Liver (tissue), 9 donors: Measurements from ENCODE around the gene PDE9A. TPM values are rescaled to one million over a fixed set of nuclear protein-coding genes. Genes with fewer than 3 reads are reported as not detected.

Experiments used
- DNase-seq: peaks from one replicate; pipeline ENCODE4 v3.0.0-alpha.2; 2017; ENCODE audit warnings: low spot score
- H3K27ac ChIP-seq, 2 donors: one replicate each; pipeline ENCODE4 v1.7.0; 2013; ENCODE audit warnings: inconsistent platforms in 2 of 2, low read length in 2 of 2, control low read depth in 1 of 2, low read depth in 1 of 2, mild to moderate bottlenecking in 1 of 2
- H3K27me3 ChIP-seq, 4 donors: one replicate each; pipeline versions ENCODE4 v1.6.1 to v1.7.0; 2013; ENCODE audit warnings: low read length in 3 of 4, inconsistent platforms in 1 of 4, mild to moderate bottlenecking in 1 of 4, moderate library complexity in 1 of 4; ENCODE audit not compliant: control insufficient read depth in 4 of 4, insufficient read depth in 4 of 4
- H3K36me3 ChIP-seq, 4 donors: one replicate each; pipeline versions ENCODE4 v1.6.1 to v1.7.0; 2013; ENCODE audit warnings: low read length in 3 of 4, mild to moderate bottlenecking in 3 of 4, low read depth in 1 of 4, moderate library complexity in 1 of 4; ENCODE audit not compliant: control insufficient read depth in 4 of 4, insufficient read depth in 3 of 4
- H3K4me1 ChIP-seq, 4 donors: one replicate each; pipeline versions ENCODE4 v1.6.1 to v1.7.0; 2013; ENCODE audit warnings: low read length in 3 of 4, mild to moderate bottlenecking in 3 of 4, moderate library complexity in 1 of 4; ENCODE audit not compliant: control insufficient read depth in 4 of 4, insufficient read depth in 4 of 4
- H3K4me3 ChIP-seq, 3 donors: one replicate each; pipeline versions ENCODE4 v1.6.1 to v1.7.0; 2013; ENCODE audit warnings: low read length in 3 of 3, control low read depth in 1 of 3, low read depth in 1 of 3, mild to moderate bottlenecking in 1 of 3
- H3K9ac ChIP-seq, 2 donors: one replicate each; pipeline ENCODE4 v1.7.0; 2013; ENCODE audit warnings: low read length in 2 of 2, mild to moderate bottlenecking in 2 of 2, moderate library complexity in 2 of 2, control low read depth in 1 of 2, low read depth in 1 of 2
- H3K9me3 ChIP-seq, 4 donors: one replicate each; pipeline versions ENCODE4 v1.6.1 to v1.7.0; 2013; ENCODE audit warnings: low read length in 3 of 4; ENCODE audit not compliant: control insufficient read depth in 4 of 4
- ATF3 ChIP-seq: IDR thresholded peaks from 2 replicates; pipeline ENCODE4 v1.6.1; 2016; ENCODE audit warnings: antibody characterized with exemption
- CTCF ChIP-seq: fragments of 150-350 bp; IDR thresholded peaks from 2 replicates; pipeline ENCODE4 v1.5.1; 2017; ENCODE audit warnings: improper control_type of control experiment, low read depth, low read length; ENCODE audit not compliant: missing input control
- EGR1 ChIP-seq, 2 donors: IDR thresholded peaks; 2 replicates each; pipeline ENCODE4 v1.6.1; 2016 to 2018; ENCODE audit warnings: antibody characterized with exemption in 2 of 2, low read depth in 2 of 2
- FOXA1 ChIP-seq: IDR thresholded peaks from 2 replicates; pipeline ENCODE4 v1.6.1; 2016; ENCODE audit warnings: antibody characterized with exemption
- FOXA2 ChIP-seq: IDR thresholded peaks from 2 replicates; pipeline ENCODE4 v1.6.1; 2016; ENCODE audit warnings: antibody characterized with exemption
- GABPA ChIP-seq, 2 donors: IDR thresholded peaks in 1 of 2; conservative IDR thresholded peaks in 1 of 2; 2 replicates each; pipeline ENCODE4 v1.6.1; 2016; ENCODE audit warnings: antibody characterized with exemption in 2 of 2, mild to moderate bottlenecking in 1 of 2, moderate library complexity in 1 of 2
- HNF4A ChIP-seq, 2 donors: conservative IDR thresholded peaks; 2 replicates each; pipeline ENCODE4 v1.6.1; 2016; ENCODE audit warnings: antibody characterized with exemption in 2 of 2, mild to moderate bottlenecking in 2 of 2
- HNF4G ChIP-seq: IDR thresholded peaks from 2 replicates; pipeline ENCODE4 v1.6.1; 2016; ENCODE audit warnings: antibody characterized with exemption
- JUND ChIP-seq, 2 donors: IDR thresholded peaks; 2 replicates each; pipeline ENCODE4 v1.6.1; 2016; ENCODE audit warnings: antibody characterized with exemption in 2 of 2
- NR2F2 ChIP-seq: IDR thresholded peaks from 2 replicates; pipeline ENCODE4 v1.6.1; 2016; ENCODE audit warnings: antibody characterized with exemption
- RAD21 ChIP-seq, 2 donors: IDR thresholded peaks; 2 replicates each; pipeline ENCODE4 v1.6.1; 2016; ENCODE audit warnings: antibody characterized with exemption in 2 of 2, mild to moderate bottlenecking in 2 of 2
- RXRA ChIP-seq, 2 donors: IDR thresholded peaks; 2 replicates each; pipeline ENCODE4 v1.6.1; 2017 to 2018; ENCODE audit warnings: antibody characterized with exemption in 2 of 2, mild to moderate bottlenecking in 1 of 2
- SP1 ChIP-seq: IDR thresholded peaks from 2 replicates; pipeline ENCODE4 v1.6.1; 2018; ENCODE audit warnings: antibody characterized with exemption, mild to moderate bottlenecking
- TAF1 ChIP-seq: conservative IDR thresholded peaks from 2 replicates; pipeline ENCODE4 v1.6.1; 2016; ENCODE audit warnings: antibody characterized with exemption, mild to moderate bottlenecking
- YY1 ChIP-seq: IDR thresholded peaks from 2 replicates; pipeline ENCODE4 v1.6.1; 2016; ENCODE audit warnings: antibody characterized with exemption, mild to moderate bottlenecking
- WGBS: extraction: QIAGEN DNeasy Blood & Tissue Kit; methylation state at CpG from one replicate; pipeline ENCODE4 v1.1.7; 2013; 5-methylcytosine and 5-hydroxymethylcytosine counted together
- polyA plus RNA-seq, 2 donors: library from polyadenylated mRNA; stranded (reverse) in 1 of 2; unstranded in 1 of 2; fragments of 200-250 nt in 1 of 2; fragments of >200 nt in 1 of 2; fragmentation: Nextera tagmentation in 1 of 2; extraction: Ambion mirVana in 1 of 2; gene quantifications; one replicate each; pipeline versions ENCODE4 v1.2.1 to v1.2.3, GENCODE V29; 2013 to 2015
- total RNA-seq, 2 donors: library from RNA; depleted of rRNA; stranded (reverse); fragments of >200 nt; gene quantifications; one replicate each; pipeline ENCODE4 v1.2.3, GENCODE V29; 2014
- TF ChIP-seq, protein P1 (sequence below): IDR thresholded peaks from 2 replicates; pipeline ENCODE4 v1.6.1; 2016; ENCODE audit warnings: antibody characterized with exemption, mild to moderate bottlenecking
- TF ChIP-seq, protein P2 (sequence below): IDR thresholded peaks from 2 replicates; pipeline ENCODE4 v1.6.1; 2016; ENCODE audit warnings: antibody characterized with exemption
- TF ChIP-seq, protein P3 (sequence below): IDR thresholded peaks from 2 replicates; pipeline ENCODE4 v1.6.1; 2016; ENCODE audit warnings: antibody characterized with exemption
- donor health status: healthy.
- donor health status: healthy.
- donor health status: healthy.
- donor health status: healthy.
- donor health status: healthy.

Gene PDE9A
- total and polyA plus RNA-seq, 4 donors, result 1.5 to 4.2 (median 2.7) TPM

DNA sequence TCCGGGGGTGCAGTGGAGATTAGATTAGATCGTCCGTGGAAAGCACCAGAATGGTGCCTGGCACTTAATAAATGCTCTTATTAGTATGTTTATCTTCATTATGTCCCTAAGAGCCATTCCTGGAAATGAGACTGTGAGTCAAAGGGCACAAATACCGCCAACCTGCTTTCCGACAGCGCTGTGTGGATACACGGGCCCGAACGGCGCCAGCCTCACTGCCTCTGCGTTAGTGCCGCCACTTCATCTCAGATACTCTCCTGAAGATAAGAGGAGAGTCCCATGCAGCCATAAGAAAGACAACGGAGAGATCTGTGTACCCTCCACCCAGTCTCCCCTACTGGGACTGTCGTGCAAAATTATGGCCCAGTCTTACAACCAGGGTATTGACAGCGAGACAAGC is 22.0 kb downstream of the PDE9A start:
- H3K4me1 ChIP-seq, result peaks cover 0 to 22% (median 18%) of the 10 kb centered on the region in 4 donors
- no peak for DNase-seq
- TF ChIP-seq RAD21 (IDR thresholded peaks at IDR 0.05) (no peak), FOXA2 (no peak), SP1 (no peak), HNF4G (no peak), RXRA (IDR thresholded peaks at IDR 0.05) (no peak), EGR1 (IDR thresholded peaks at IDR 0.05; ENCODE audit: low read depth in 2 of 2) (no peak), GABPA (IDR thresholded peaks at IDR 0.05 in 1 of 2, conservative IDR thresholded peaks at IDR 0.05 in 1 of 2) (no peak), ATF3 (no peak), FOXA1 (no peak), NR2F2 (no peak)

GRCh38 chr21:42676808-42677207 is 23.4 kb downstream of the PDE9A start:
- no peaks in the 10 kb centered on the region for H3K9me3 ChIP-seq
- TF ChIP-seq YY1 (no peak), JUND (IDR thresholded peaks at IDR 0.05) (no peak), CTCF (no peak), GABPA (IDR thresholded peaks at IDR 0.05 in 1 of 2, conservative IDR thresholded peaks at IDR 0.05 in 1 of 2) (no peak), RXRA (IDR thresholded peaks at IDR 0.05) (no peak), FOXA2 (no peak), SP1 (no peak), HNF4G (no peak), RAD21 (IDR thresholded peaks at IDR 0.05) (no peak), ATF3 (no peak), HNF4A (conservative IDR thresholded peaks at IDR 0.05) (no peak), TAF1 (no peak), NR2F2 (no peak)
- TF ChIP-seq, protein P1, sequence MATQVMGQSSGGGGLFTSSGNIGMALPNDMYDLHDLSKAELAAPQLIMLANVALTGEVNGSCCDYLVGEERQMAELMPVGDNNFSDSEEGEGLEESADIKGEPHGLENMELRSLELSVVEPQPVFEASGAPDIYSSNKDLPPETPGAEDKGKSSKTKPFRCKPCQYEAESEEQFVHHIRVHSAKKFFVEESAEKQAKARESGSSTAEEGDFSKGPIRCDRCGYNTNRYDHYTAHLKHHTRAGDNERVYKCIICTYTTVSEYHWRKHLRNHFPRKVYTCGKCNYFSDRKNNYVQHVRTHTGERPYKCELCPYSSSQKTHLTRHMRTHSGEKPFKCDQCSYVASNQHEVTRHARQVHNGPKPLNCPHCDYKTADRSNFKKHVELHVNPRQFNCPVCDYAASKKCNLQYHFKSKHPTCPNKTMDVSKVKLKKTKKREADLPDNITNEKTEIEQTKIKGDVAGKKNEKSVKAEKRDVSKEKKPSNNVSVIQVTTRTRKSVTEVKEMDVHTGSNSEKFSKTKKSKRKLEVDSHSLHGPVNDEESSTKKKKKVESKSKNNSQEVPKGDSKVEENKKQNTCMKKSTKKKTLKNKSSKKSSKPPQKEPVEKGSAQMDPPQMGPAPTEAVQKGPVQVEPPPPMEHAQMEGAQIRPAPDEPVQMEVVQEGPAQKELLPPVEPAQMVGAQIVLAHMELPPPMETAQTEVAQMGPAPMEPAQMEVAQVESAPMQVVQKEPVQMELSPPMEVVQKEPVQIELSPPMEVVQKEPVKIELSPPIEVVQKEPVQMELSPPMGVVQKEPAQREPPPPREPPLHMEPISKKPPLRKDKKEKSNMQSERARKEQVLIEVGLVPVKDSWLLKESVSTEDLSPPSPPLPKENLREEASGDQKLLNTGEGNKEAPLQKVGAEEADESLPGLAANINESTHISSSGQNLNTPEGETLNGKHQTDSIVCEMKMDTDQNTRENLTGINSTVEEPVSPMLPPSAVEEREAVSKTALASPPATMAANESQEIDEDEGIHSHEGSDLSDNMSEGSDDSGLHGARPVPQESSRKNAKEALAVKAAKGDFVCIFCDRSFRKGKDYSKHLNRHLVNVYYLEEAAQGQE, result no peak
- TF ChIP-seq, protein P2, sequence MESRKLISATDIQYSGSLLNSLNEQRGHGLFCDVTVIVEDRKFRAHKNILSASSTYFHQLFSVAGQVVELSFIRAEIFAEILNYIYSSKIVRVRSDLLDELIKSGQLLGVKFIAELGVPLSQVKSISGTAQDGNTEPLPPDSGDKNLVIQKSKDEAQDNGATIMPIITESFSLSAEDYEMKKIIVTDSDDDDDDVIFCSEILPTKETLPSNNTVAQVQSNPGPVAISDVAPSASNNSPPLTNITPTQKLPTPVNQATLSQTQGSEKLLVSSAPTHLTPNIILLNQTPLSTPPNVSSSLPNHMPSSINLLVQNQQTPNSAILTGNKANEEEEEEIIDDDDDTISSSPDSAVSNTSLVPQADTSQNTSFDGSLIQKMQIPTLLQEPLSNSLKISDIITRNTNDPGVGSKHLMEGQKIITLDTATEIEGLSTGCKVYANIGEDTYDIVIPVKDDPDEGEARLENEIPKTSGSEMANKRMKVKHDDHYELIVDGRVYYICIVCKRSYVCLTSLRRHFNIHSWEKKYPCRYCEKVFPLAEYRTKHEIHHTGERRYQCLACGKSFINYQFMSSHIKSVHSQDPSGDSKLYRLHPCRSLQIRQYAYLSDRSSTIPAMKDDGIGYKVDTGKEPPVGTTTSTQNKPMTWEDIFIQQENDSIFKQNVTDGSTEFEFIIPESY, result no peak
- TF ChIP-seq, protein P3, sequence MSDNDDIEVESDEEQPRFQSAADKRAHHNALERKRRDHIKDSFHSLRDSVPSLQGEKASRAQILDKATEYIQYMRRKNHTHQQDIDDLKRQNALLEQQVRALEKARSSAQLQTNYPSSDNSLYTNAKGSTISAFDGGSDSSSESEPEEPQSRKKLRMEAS, result no peak
- DNase-seq, result no peak
- H3K36me3 ChIP-seq, result no peaks in the 10 kb centered on the region
- peaks cover 0 to 17% (median 14%) of the 10 kb centered on the region in 4 donors for H3K4me1 ChIP-seq
- H3K27me3 ChIP-seq, result peaks cover 0 to 2% (median 0%) of the 10 kb centered on the region in 4 donors
- WGBS, result 95% methylated on average over 8 of the region's 8 CpGs
- H3K27ac ChIP-seq, result no peak overlapping the region
- H3K4me3 ChIP-seq, result no peak overlapping the region
- no peak overlapping the region for H3K9ac ChIP-seq

More for the DNA sequence above, 22.0 kb downstream of the PDE9A start:
- H3K4me3 ChIP-seq, result no peak overlapping the region
- no peaks in the 10 kb centered on the region for H3K27me3 ChIP-seq
- 97% methylated on average over 15 of the region's 15 CpGs for WGBS
- H3K36me3 ChIP-seq, result no peaks in the 10 kb centered on the region
- H3K9ac ChIP-seq, result no peak overlapping the region
- no peaks in the 10 kb centered on the region for H3K9me3 ChIP-seq
- H3K27ac ChIP-seq, result no peak overlapping the region
